ENCODE measurements around the gene JPH3. TPM values are rescaled to one million over a fixed set of nuclear protein-coding genes. Genes with fewer than 3 reads are reported as not detected.

The JPH3 gene
- polyA plus RNA-seq, 1 experiment, result not detected

GRCh38 chr16:87709677-87710076 lies 107.4 kb downstream of the JPH3 start:
- Histone ChIP-seq H3K4me3 (ENCODE audit: low read depth, low read length) (no peak overlapping the region), H3K36me3 (ENCODE audit: control insufficient read depth, insufficient read depth, low read length) (peaks cover 18% of the 10 kb centered on the region), H3K27me3 (ENCODE audit: control insufficient read depth, insufficient read depth, low read length) (no peaks in the 10 kb centered on the region)
- ChIA-PET POLR2A (no interaction called here), CTCF (no interaction called here)
- DNase-seq (ENCODE audit: low read depth), result no peak
- no peak for TF ChIP-seq CTCF (IDR thresholded peaks at IDR 0.05; ENCODE audit: insufficient read depth, low read depth, low read length)

- ChIA-PET POLR2A (no interaction called here), CTCF (interaction anchor here (0.9 to 1.2 kb wide), 2 partner anchors 8 to 10 kb away, joined by 3 to 4 read pairs; no protein-coding TSS in a partner anchor)
- TF ChIP-seq CTCF (IDR thresholded peaks at IDR 0.05; ENCODE audit: insufficient read depth, low read depth, low read length), result no peak
- no peaks in the 10 kb centered on the region for H3K27me3 ChIP-seq (ENCODE audit: control insufficient read depth, insufficient read depth, low read length)
- H3K4me3 ChIP-seq (ENCODE audit: low read depth, low read length), result no peak overlapping the region
- H3K36me3 ChIP-seq (ENCODE audit: control insufficient read depth, insufficient read depth, low read length), result peaks cover 22% of the 10 kb centered on the region
- no peak for DNase-seq (ENCODE audit: low read depth)
Measured at GRCh38 chr16:87710887-87711286, 108.6 kb downstream of the JPH3 start.

GRCh38 chr16:87712184-87712762 lies 110.0 kb downstream of the JPH3 start:
- peaks cover 20% of the 10 kb centered on the region for H3K36me3 ChIP-seq (ENCODE audit: control insufficient read depth, insufficient read depth, low read length)
- H3K27me3 ChIP-seq (ENCODE audit: control insufficient read depth, insufficient read depth, low read length), result no peaks in the 10 kb centered on the region
- TF ChIP-seq CTCF (IDR thresholded peaks at IDR 0.05; ENCODE audit: insufficient read depth, low read depth, low read length), result no peak
- POLR2A ChIA-PET, result no interaction called here
- CTCF ChIA-PET, result no interaction called here
- DNase-seq (ENCODE audit: low read depth), result no peak
- no peak overlapping the region for H3K4me3 ChIP-seq (ENCODE audit: low read depth, low read length)

GRCh38 chr16:87713451-87714229 lies 111.3 kb downstream of the JPH3 start:
- Histone ChIP-seq H3K4me3 (ENCODE audit: low read depth, low read length) (no peak overlapping the region), H3K36me3 (ENCODE audit: control insufficient read depth, insufficient read depth, low read length) (peaks cover 14% of the 10 kb centered on the region), H3K27me3 (ENCODE audit: control insufficient read depth, insufficient read depth, low read length) (no peaks in the 10 kb centered on the region)
- TF ChIP-seq CTCF (IDR thresholded peaks at IDR 0.05; ENCODE audit: insufficient read depth, low read depth, low read length), result no peak
- CTCF ChIA-PET, result interaction anchor here (0.6 kb wide), 1 partner anchor 297 kb away, joined by 4 read pairs; no protein-coding TSS in a partner anchor
- no peak for DNase-seq (ENCODE audit: low read depth)
- POLR2A ChIA-PET, result interaction anchor here (0.5 kb wide), 1 partner anchor 146 kb away, joined by 6 read pairs; no protein-coding TSS in a partner anchor

GRCh38 chr16:87715231-87715630 lies 112.9 kb downstream of the JPH3 start:
- peaks cover 10% of the 10 kb centered on the region for H3K36me3 ChIP-seq (ENCODE audit: control insufficient read depth, insufficient read depth, low read length)
- CTCF ChIA-PET, result no interaction called here

More at GRCh38 chr16:87715231-87715630, 112.9 kb downstream of the JPH3 start:
- TF ChIP-seq CTCF (IDR thresholded peaks at IDR 0.05; ENCODE audit: insufficient read depth, low read depth, low read length), result no peak
- no peaks in the 10 kb centered on the region for H3K27me3 ChIP-seq (ENCODE audit: control insufficient read depth, insufficient read depth, low read length)
- DNase-seq (ENCODE audit: low read depth), result no peak
- H3K4me3 ChIP-seq (ENCODE audit: low read depth, low read length), result no peak overlapping the region
- POLR2A ChIA-PET, result no interaction called here

Data from BJ (cell line).